ENCODE data around the gene FDXR. TPM values are rescaled to one million over a fixed set of nuclear protein-coding genes. Genes with fewer than 3 reads are reported as not detected.

FDXR gene
- total and polyA plus RNA-seq, 12 donors = 2.4 to 6.3 (median 3.9) TPM

- ATAC-seq (no peak), DNase-seq (no peak)
- H3K4me3 ChIP-seq = no peak overlapping the region
- TF ChIP-seq CTCF (IDR thresholded peaks at IDR 0.05) = no peak
- H3K27ac ChIP-seq = no peak overlapping the region
- H3K4me1 ChIP-seq = peaks cover 7 to 23% (median 16%) of the 10 kb centered on the region in 9 donors
- no peaks in the 10 kb centered on the region for H3K27me3 ChIP-seq
- H3K9me3 ChIP-seq = no peaks in the 10 kb centered on the region
- 87 to 89% methylated on average over 6 of the region's 6 CpGs for WGBS, 2 donors
- H3K36me3 ChIP-seq = peaks cover 0 to 3% (median 0%) of the 10 kb centered on the region in 9 donors
- intact Hi-C loops (cut with DNase I) = loop anchor here in 6 of 10 donors (10.0 kb wide), 2 partner anchors 124 to 214 kb away; partner anchors contain the start of gene NHERF1 (in 1 of the 6)
Observed at GRCh38 chr17:74868908-74869255, 3.9 kb downstream of the FDXR start.

GRCh38 chr17:74868251-74868907, 4.4 kb downstream of the FDXR start:
- Histone ChIP-seq H3K27ac (no peak overlapping the region), H3K9me3 (no peaks in the 10 kb centered on the region), H3K4me3 (no peak overlapping the region), H3K27me3 (no peaks in the 10 kb centered on the region), H3K36me3 (peaks cover 0 to 5% (median 0%) of the 10 kb centered on the region in 9 donors), H3K4me1 (peaks cover 4 to 20% (median 13%) of the 10 kb centered on the region in 9 donors)
- DNase-seq (no peak), ATAC-seq (no peak)
- intact Hi-C loops (cut with DNase I) = loop anchor here in 6 of 10 donors (10.0 kb wide), 2 partner anchors 124 to 214 kb away; partner anchors contain the start of gene NHERF1 (in 1 of the 6)
- TF ChIP-seq CTCF (IDR thresholded peaks at IDR 0.05) = no peak
- WGBS, 2 donors = 46 to 51% methylated on average over 12 of the region's 12 CpGs

- 79 to 80% methylated on average over 19 of the region's 19 CpGs for WGBS, 2 donors
- Histone ChIP-seq H3K4me3 (no peak overlapping the region), H3K27ac (no peak overlapping the region), H3K9me3 (no peaks in the 10 kb centered on the region), H3K36me3 (peaks cover 0 to 5% (median 0%) of the 10 kb centered on the region in 9 donors), H3K27me3 (peaks cover 0 to 14% (median 10%) of the 10 kb centered on the region in 7 donors), H3K4me1 (peaks cover 6 to 20% (median 10%) of the 10 kb centered on the region in 9 donors)
- no peak for DNase-seq
- TF ChIP-seq CTCF (IDR thresholded peaks at IDR 0.05) = no peak
- ATAC-seq = no peak
- intact Hi-C loops (cut with DNase I) = loop anchor here in 6 of 10 donors (10.0 kb wide), 2 partner anchors 122 to 212 kb away; partner anchors contain the start of gene NHERF1 (in 1 of the 6)
Observed at GRCh38 chr17:74866198-74866835, 6.5 kb downstream of the FDXR start.

GRCh38 chr17:74865504-74866197, 7.1 kb downstream of the FDXR start:
- intact Hi-C loops (cut with DNase I) = loop anchor here in 8 of 10 donors (1.0 to 10.0 kb wide), 7 partner anchors 73 to 211 kb away; partner anchors contain the start of gene NHERF1 (in 1 of the 8)
- H3K4me1 ChIP-seq = peaks cover 7 to 26% (median 16%) of the 10 kb centered on the region in 9 donors
- 81 to 85% methylated on average over 19 of the region's 19 CpGs for WGBS, 2 donors
- no peaks in the 10 kb centered on the region for H3K9me3 ChIP-seq
- DNase-seq = no peak
- ATAC-seq = no peak
- H3K27ac ChIP-seq = no peak overlapping the region
- peaks cover 6 to 20% (median 16%) of the 10 kb centered on the region in 7 donors for H3K27me3 ChIP-seq
- TF ChIP-seq CTCF (IDR thresholded peaks at IDR 0.05) = no peak
- H3K4me3 ChIP-seq = no peak overlapping the region
- H3K36me3 ChIP-seq = peaks cover 0 to 5% (median 0%) of the 10 kb centered on the region in 9 donors
